Brain pericyte (primary cell): ENCODE data around the gene CCDC201.

Experiments
- DNase-seq: peaks from one replicate; pipeline ENCODE4 v3.0.0-alpha.2; 2012; ENCODE audit warnings: low read depth, low spot score

CCDC201 gene

GRCh38 chr7:45893374-45893995 is 20.6 kb upstream of the CCDC201 start:
- no peak for DNase-seq

GRCh38 chr7:45892407-45893035 is 19.6 kb upstream of the CCDC201 start:
- no peak for DNase-seq

- DNase-seq, result no peak
Observed at GRCh38 chr7:45891462-45892402, 18.9 kb upstream of the CCDC201 start.

- DNase-seq, result no peak
Observed at GRCh38 chr7:45890902-45891461, 18.1 kb upstream of the CCDC201 start.

- DNase-seq, result no peak
Observed at GRCh38 chr7:45890125-45890901, 17.4 kb upstream of the CCDC201 start.

GRCh38 chr7:45889367-45890067 is 16.6 kb upstream of the CCDC201 start:
- peak; percentile 53 for DNase-seq

- DNase-seq, result peak; percentile 46
Observed at GRCh38 chr7:45888993-45889366, 16.1 kb upstream of the CCDC201 start.

GRCh38 chr7:45888185-45888992 is 15.5 kb upstream of the CCDC201 start, which contains the start of gene IGFBP1:
TSS of gene IGFBP1 (plus strand) at chr7:45888488. CDS start at chr7:45888653, 165 bp downstream.
- no peak for DNase-seq

- DNase-seq, result no peak
Observed at GRCh38 chr7:45886931-45887667, 14.2 kb upstream of the CCDC201 start.

- DNase-seq, result peak; percentile 81
Observed at GRCh38 chr7:45885264-45885882, 12.5 kb upstream of the CCDC201 start.

- DNase-seq, result no peak
Observed at GRCh38 chr7:45884136-45884535, 11.3 kb upstream of the CCDC201 start.

GRCh38 chr7:45882465-45882810 is 9.6 kb upstream of the CCDC201 start:
- no peak for DNase-seq

GRCh38 chr7:45881759-45882464 is 9.0 kb upstream of the CCDC201 start:
- peak; percentile 83 for DNase-seq

GRCh38 chr7:45881280-45881758 is 8.4 kb upstream of the CCDC201 start:
- no peak for DNase-seq

- DNase-seq, result no peak
Observed at GRCh38 chr7:45880433-45880860, 7.6 kb upstream of the CCDC201 start.

- no peak for DNase-seq
Observed at GRCh38 chr7:45878457-45879144, 5.7 kb upstream of the CCDC201 start.

- DNase-seq, result no peak
Observed at GRCh38 chr7:45876519-45876918, 3.6 kb upstream of the CCDC201 start.
